Activated CD4-positive, alpha-beta T cell treated with anti-CD3 and anti-CD28 coated beads for 36 hours (primary cell): Measurements from ENCODE around the gene HTR2B. TPM values are rescaled to one million over a fixed set of nuclear protein-coding genes. Genes with fewer than 3 reads are reported as not detected.
"Not testable (repeated sequence)": the region's sequence is repeated elsewhere in the genome, so short reads cannot be mapped to it uniquely, and the experiment has no call there.

Experiments used
- ATAC-seq: fragments of 200-7000 bp; cut with Tn5 transposase; one replicate; pipeline ENCODE4 v1.10.0; 2021; ENCODE audit warnings: mild to moderate bottlenecking, moderate library complexity
- CTCF ChIA-PET: fragments of 350-600 bp; sonication (Branson Sonifier 250); formaldehyde crosslinking; loops from one replicate; lab custom pipeline; 2021; ENCODE audit warnings: antibody characterized with exemption; lab: Charles Lee
- POLR2A ChIA-PET: fragments of 350-600 bp; sonication (Branson Sonifier 250); formaldehyde crosslinking; loops from one replicate; lab custom pipeline; 2021; ENCODE audit warnings: antibody characterized with exemption, inconsistent platforms; lab: Charles Lee
- DNase-seq: peaks from one replicate; pipeline ENCODE4 v3.0.0-alpha.2; 2020
- H3K27ac Mint-ChIP-seq: one replicate; pipeline ENCODE4 v1.8.0; 2021; ENCODE audit warnings: mixed read lengths
- H3K27me3 Mint-ChIP-seq: one replicate; pipeline ENCODE4 v1.8.0; 2021; ENCODE audit warnings: mixed read lengths
- H3K36me3 Mint-ChIP-seq: one replicate; pipeline ENCODE4 v1.8.0; 2021; ENCODE audit warnings: low read depth, mixed read lengths
- H3K4me1 Mint-ChIP-seq: one replicate; pipeline ENCODE4 v1.8.0; 2021; ENCODE audit warnings: mixed read lengths
- H3K4me3 Mint-ChIP-seq: one replicate; pipeline ENCODE4 v1.8.0; 2021; ENCODE audit warnings: mild to moderate bottlenecking, moderate library complexity, mixed read lengths
- H3K9me3 Mint-ChIP-seq: one replicate; pipeline ENCODE4 v1.8.0; 2021; ENCODE audit warnings: low read depth, mixed read lengths
- intact Hi-C, 2 experiments: fragments of 100-400 bp; cut with DNase I in 1 of 2; cut with micrococcal nuclease in 1 of 2; formaldehyde crosslinking; loops; one replicate each; pipeline versions ENCODE4 v1.14.2 to v1.15.1; 2022 to 2024; cut with DNase I, micrococcal nuclease
- total RNA-seq, 2 experiments: library from RNA; stranded (reverse); gene quantifications; one replicate each; pipeline ENCODE4 v1.2.3, GENCODE V29; 2021

The HTR2B gene
- total RNA-seq, 2 experiments from 2014 or later: 0.11 TPM

DNA sequence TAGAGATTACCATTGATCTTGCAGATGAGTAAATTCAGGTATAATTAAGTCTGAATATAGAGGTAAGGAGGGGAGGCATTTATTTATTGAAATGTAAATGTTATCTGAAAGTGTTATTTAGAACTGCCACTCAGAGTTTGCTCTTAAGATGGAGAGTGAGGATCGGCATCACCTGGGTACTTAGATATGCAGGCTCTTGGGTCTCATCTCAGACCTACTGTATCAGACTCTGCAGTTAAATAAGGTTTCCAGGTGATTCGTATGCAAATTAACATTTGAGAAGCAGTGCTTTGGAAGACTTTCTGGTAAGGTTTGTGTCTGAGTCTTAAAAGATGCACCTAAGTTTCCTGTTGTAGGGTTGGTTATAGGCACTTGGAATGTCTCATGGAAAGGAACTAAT is 9.2 kb downstream of the HTR2B start:
- ATAC-seq (peak; percentile 33), DNase-seq (no peak)
- Mint-ChIP-seq H3K4me3 (no peak overlapping the region), H3K27ac (peak overlapping the region; percentile 2), H3K4me1 (peaks cover 39% of the 10 kb centered on the region), H3K36me3 (peaks cover 32% of the 10 kb centered on the region), H3K27me3 (no peaks in the 10 kb centered on the region), H3K9me3 (no peaks in the 10 kb centered on the region)
- intact Hi-C loops: no loop called here
- POLR2A ChIA-PET: no interaction called here
- CTCF ChIA-PET: interaction anchor here (1.8 to 2.1 kb wide), 2 partner anchors 11 to 291 kb away, joined by 5 to 7 read pairs; no protein-coding TSS in a partner anchor

GRCh38 chr2:231113489-231113888 is 11.4 kb downstream of the HTR2B start:
- Mint-ChIP-seq H3K27me3 (no peaks in the 10 kb centered on the region), H3K9me3 (no peaks in the 10 kb centered on the region), H3K4me3 (no peak overlapping the region), H3K36me3 (peaks cover 43% of the 10 kb centered on the region), H3K27ac (no peak overlapping the region), H3K4me1 (peaks cover 31% of the 10 kb centered on the region)
- ChIA-PET POLR2A (no interaction called here), CTCF (interaction anchor here (0.6 to 1.2 kb wide), 5 partner anchors 8 to 248 kb away, joined by 3 to 5 read pairs (median 3); partner anchors contain the start of gene ITM2C)
- DNase-seq (no peak), ATAC-seq (no peak)
- intact Hi-C loops: no loop called here

DNA sequence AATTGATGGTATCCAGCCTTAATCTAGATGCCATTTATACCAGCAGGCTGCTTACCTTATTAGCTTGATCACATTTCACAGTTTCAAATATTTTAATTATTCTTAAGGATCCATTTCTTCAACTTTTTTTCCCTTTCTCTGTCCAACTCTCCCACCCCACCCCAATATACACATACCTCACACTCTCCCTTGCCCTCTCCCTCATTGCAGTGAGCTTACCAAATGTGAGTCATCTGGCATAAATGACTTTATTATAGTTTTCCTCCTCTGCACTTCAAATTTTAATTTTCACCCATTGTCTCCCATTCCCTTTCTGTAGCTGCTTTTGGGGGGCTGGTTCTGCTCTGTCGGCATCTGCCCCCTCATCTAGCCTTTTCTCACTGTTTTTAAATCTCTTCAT is 12.9 kb downstream of the HTR2B start:
- no peak overlapping the region for H3K4me3 Mint-ChIP-seq

GRCh38 chr2:231110551-231110950 is 14.3 kb downstream of the HTR2B start:
- H3K36me3 Mint-ChIP-seq: peaks cover 39% of the 10 kb centered on the region
- H3K9me3 Mint-ChIP-seq: no peaks in the 10 kb centered on the region
- peaks cover 17% of the 10 kb centered on the region for H3K4me1 Mint-ChIP-seq
- no peak for ATAC-seq
- H3K27ac Mint-ChIP-seq: no peak overlapping the region
- no peaks in the 10 kb centered on the region for H3K27me3 Mint-ChIP-seq
- POLR2A ChIA-PET: interaction anchor here (0.9 kb wide), 1 partner anchor 15 kb away, joined by 4 read pairs; no protein-coding TSS in a partner anchor
- no peak overlapping the region for H3K4me3 Mint-ChIP-seq
- no peak for DNase-seq
- CTCF ChIA-PET: interaction anchor here (0.6 kb wide), 1 partner anchor 308 kb away, joined by 4 read pairs; no protein-coding TSS in a partner anchor
- intact Hi-C loops: no loop called here

More for the DNA sequence above, 12.9 kb downstream of the HTR2B start:
- Mint-ChIP-seq H3K27me3 (no peaks in the 10 kb centered on the region), H3K27ac (no peak overlapping the region), H3K4me1 (peaks cover 20% of the 10 kb centered on the region), H3K9me3 (no peaks in the 10 kb centered on the region), H3K36me3 (peaks cover 42% of the 10 kb centered on the region)
- DNase-seq: no peak
- no peak for ATAC-seq
- ChIA-PET POLR2A (no interaction called here), CTCF (interaction anchor here (0.6 to 1.5 kb wide), 6 partner anchors 10 to 296 kb away, joined by 3 to 4 read pairs (median 3); no protein-coding TSS in a partner anchor)
- intact Hi-C loops: no loop called here

DNA sequence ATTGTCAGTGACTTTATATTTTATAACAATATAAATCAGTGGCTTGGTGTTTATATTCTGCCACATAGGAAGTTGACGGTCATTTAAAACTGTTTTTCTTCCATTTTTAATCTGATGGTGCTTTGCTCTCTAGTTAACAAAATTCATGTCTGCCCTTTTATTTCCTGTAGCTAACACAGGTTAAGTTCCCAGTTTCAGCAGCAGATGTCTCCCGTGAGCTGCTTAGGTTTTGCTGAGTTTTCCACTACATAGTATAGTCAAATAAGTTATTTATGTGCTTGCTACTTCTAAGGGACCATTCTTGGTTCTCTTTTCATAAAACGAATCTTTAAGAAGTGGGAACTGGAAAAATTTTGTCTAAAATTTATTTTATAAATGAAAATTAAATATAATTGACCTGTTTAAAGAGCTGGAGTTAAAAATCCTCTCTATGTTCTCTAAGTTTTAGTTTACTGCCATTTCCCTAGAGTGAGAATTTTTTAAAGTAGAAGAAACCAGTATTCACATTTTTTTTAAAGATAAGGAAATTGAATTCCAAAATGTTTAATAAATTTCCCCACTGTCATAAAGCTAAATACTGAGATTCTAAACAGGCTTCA is 20.6 kb downstream of the HTR2B start:
- DNase-seq (peak; percentile 76), ATAC-seq (peak; percentile 93)
- Mint-ChIP-seq H3K27me3 (no peaks in the 10 kb centered on the region), H3K9me3 (peaks cover 10% of the 10 kb centered on the region), H3K4me3 (no peak overlapping the region), H3K27ac (no peak overlapping the region), H3K4me1 (peaks cover 14% of the 10 kb centered on the region), H3K36me3 (peaks cover 33% of the 10 kb centered on the region)
- ChIA-PET CTCF (interaction anchor here (0.6 to 2.1 kb wide), 39 partner anchors 8 to 432 kb away, joined by 3 to 17 read pairs (median 4); partner anchors contain the start of gene HTR2B), POLR2A (interaction anchor here (0.5 to 1.6 kb wide), 4 partner anchors 26 to 348 kb away, joined by 3 to 7 read pairs (median 4); no protein-coding TSS in a partner anchor)
- intact Hi-C loops: loop anchor here (1.0 to 2.0 kb wide), 4 partner anchors 95 to 348 kb away; partner anchors contain the start of gene ARMC9 (in 1 of the 2)

- peaks cover 14% of the 10 kb centered on the region for H3K4me1 Mint-ChIP-seq
- H3K9me3 Mint-ChIP-seq: peaks cover 20% of the 10 kb centered on the region
- no peak overlapping the region for H3K4me3 Mint-ChIP-seq
- no peak for ATAC-seq
- CTCF ChIA-PET: interaction anchor here (0.6 to 2.0 kb wide), 8 partner anchors 9 to 308 kb away, joined by 3 to 12 read pairs (median 4); no protein-coding TSS in a partner anchor
- intact Hi-C loops: no loop called here
- peaks cover 42% of the 10 kb centered on the region for H3K36me3 Mint-ChIP-seq
- POLR2A ChIA-PET: no interaction called here
- H3K27ac Mint-ChIP-seq: no peak overlapping the region
- no peaks in the 10 kb centered on the region for H3K27me3 Mint-ChIP-seq
- DNase-seq: no peak
These were observed 22.1 kb downstream of the HTR2B start for GRCh38 chr2:231102772-231103171.

DNA sequence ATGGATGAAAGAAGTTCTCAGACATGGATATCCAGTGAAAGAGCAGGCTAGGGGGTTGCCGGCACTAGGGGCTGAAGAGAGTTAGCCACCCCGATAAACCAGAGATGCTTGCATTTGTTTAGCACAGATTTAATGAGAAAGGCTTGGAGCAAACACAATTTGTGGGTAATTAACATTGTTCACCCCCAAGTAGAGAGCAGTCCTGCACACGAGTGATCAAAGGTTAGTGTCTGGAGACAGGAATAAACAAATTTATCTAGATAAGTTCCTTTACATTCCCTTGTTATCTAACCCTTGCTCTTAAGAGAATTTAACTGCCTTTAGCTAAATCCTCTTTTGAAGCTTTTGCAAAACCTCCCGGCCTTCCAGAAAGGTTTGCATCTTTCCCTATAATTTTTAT is 23.9 kb downstream of the HTR2B start:
- intact Hi-C loops: no loop called here
- CTCF ChIA-PET: interaction anchor here (1.0 to 1.7 kb wide), 4 partner anchors 11 to 240 kb away, joined by 3 to 5 read pairs (median 4); no protein-coding TSS in a partner anchor

GRCh38 chr2:231100321-231100720 is 24.5 kb downstream of the HTR2B start:
- intact Hi-C loops, POLR2A ChIA-PET, H3K4me1 Mint-ChIP-seq, DNase-seq, ATAC-seq, H3K27me3 Mint-ChIP-seq, H3K4me3 Mint-ChIP-seq: not testable (repeated sequence)
- Mint-ChIP-seq H3K27ac (peak overlapping the region; percentile 7), H3K36me3 (peaks cover 63% of the 10 kb centered on the region), H3K9me3 (peaks cover 27% of the 10 kb centered on the region)
- CTCF ChIA-PET: interaction anchor here (1.7 kb wide), 1 partner anchor 21 kb away, joined by 4 read pairs; no protein-coding TSS in a partner anchor

More for the DNA sequence above, 23.9 kb downstream of the HTR2B start:
- peaks cover 27% of the 10 kb centered on the region for H3K9me3 Mint-ChIP-seq
- no peak for ATAC-seq
- POLR2A ChIA-PET: no interaction called here
- peaks cover 57% of the 10 kb centered on the region for H3K36me3 Mint-ChIP-seq
- no peaks in the 10 kb centered on the region for H3K27me3 Mint-ChIP-seq
- DNase-seq: no peak
- H3K27ac Mint-ChIP-seq: no peak overlapping the region
- H3K4me1 Mint-ChIP-seq: peaks cover 10% of the 10 kb centered on the region
- no peak overlapping the region for H3K4me3 Mint-ChIP-seq

GRCh38 chr2:231099918-231100317 is 24.9 kb downstream of the HTR2B start:
- no peak overlapping the region for H3K4me3 Mint-ChIP-seq
- CTCF ChIA-PET: interaction anchor here (0.8 kb wide), 1 partner anchor 204 kb away, joined by 5 read pairs; no protein-coding TSS in a partner anchor
- intact Hi-C loops: no loop called here

GRCh38 chr2:231094736-231095346 is 30.0 kb downstream of the HTR2B start:
- DNase-seq (no peak), ATAC-seq (no peak)
- ChIA-PET CTCF (interaction anchor here (0.7 to 1.5 kb wide), 6 partner anchors 9 to 1086 kb away, joined by 3 to 4 read pairs (median 3); no protein-coding TSS in a partner anchor), POLR2A (no interaction called here)
- Mint-ChIP-seq H3K9me3 (peaks cover 21% of the 10 kb centered on the region), H3K4me3 (no peak overlapping the region), H3K36me3 (peaks cover 93% of the 10 kb centered on the region), H3K27ac (no peak overlapping the region), H3K27me3 (no peaks in the 10 kb centered on the region), H3K4me1 (no peaks in the 10 kb centered on the region)
- intact Hi-C loops: no loop called here

More at GRCh38 chr2:231099918-231100317, 24.9 kb downstream of the HTR2B start:
- H3K4me1 Mint-ChIP-seq: peaks cover 8% of the 10 kb centered on the region
- H3K27me3 Mint-ChIP-seq: no peaks in the 10 kb centered on the region
- peaks cover 27% of the 10 kb centered on the region for H3K9me3 Mint-ChIP-seq
- peaks cover 67% of the 10 kb centered on the region for H3K36me3 Mint-ChIP-seq
- no peak overlapping the region for H3K27ac Mint-ChIP-seq
- POLR2A ChIA-PET: no interaction called here
- DNase-seq (peak; percentile 18), ATAC-seq (no peak)

- ChIA-PET CTCF (interaction anchor here (0.7 to 0.8 kb wide), 2 partner anchors 41 to 357 kb away, joined by 3 read pairs; no protein-coding TSS in a partner anchor), POLR2A (interaction anchor here (0.6 kb wide), 1 partner anchor 209 kb away, joined by 3 read pairs; no protein-coding TSS in a partner anchor)
- H3K9me3 Mint-ChIP-seq: peaks cover 15% of the 10 kb centered on the region
- no peak for ATAC-seq
- intact Hi-C loops: no loop called here
- no peaks in the 10 kb centered on the region for H3K27me3 Mint-ChIP-seq
- peaks cover 90% of the 10 kb centered on the region for H3K36me3 Mint-ChIP-seq
- H3K4me1 Mint-ChIP-seq: no peaks in the 10 kb centered on the region
- DNase-seq: no peak
- no peak overlapping the region for H3K4me3 Mint-ChIP-seq
- H3K27ac Mint-ChIP-seq: no peak overlapping the region
These were observed 30.9 kb downstream of the HTR2B start for GRCh38 chr2:231093933-231094332.
